Measurements from ENCODE around the gene ADCY7. TPM values are rescaled to one million over a fixed set of nuclear protein-coding genes. Genes with fewer than 3 reads are reported as not detected.

The ADCY7 gene
- total and polyA plus RNA-seq, 9 of the 15 experiments (the other 6 are each of a cell fraction or from before 2014, with no cell fraction given) = 2.3 to 108 (median 28.6) TPM

- TF ChIP-seq ZNF121 (CRISPR knock-in tag; conservative IDR thresholded peaks at IDR 0.05) (no peak), ZBTB40 (IDR thresholded peaks at IDR 0.05) (0 out of 2 replicates have a peak, but pooled peaks have one; percentile 10), ZBTB40 (CRISPR knock-in tag; IDR thresholded peaks at IDR 0.05) (no peak), TARDBP (IDR thresholded peaks at IDR 0.05) (no peak), ZFPM2 (CRISPR knock-in tag; IDR thresholded peaks at IDR 0.05) (no peak), MYC (IDR thresholded peaks at IDR 0.05; ENCODE audit: low read depth, low read length) (peak; percentile 55; the same call in 1 of the 2 replicates), MYC (CRISPR knock-in tag; IDR thresholded peaks at IDR 0.05; ENCODE audit: borderline replicate concordance, low read depth) (no peak), BCOR (IDR thresholded peaks at IDR 0.05) (peak; percentile 58), SNRNP70 (optimal IDR thresholded peaks at IDR 0.05; ENCODE audit: low read depth, low read length) (no peak), IFI16 (CRISPR knock-in tag; IDR thresholded peaks at IDR 0.05) (no peak), HMG20B (CRISPR knock-in tag; IDR thresholded peaks at IDR 0.05) (no peak), MED1 (CRISPR knock-in tag; IDR thresholded peaks at IDR 0.05; ENCODE audit: borderline replicate concordance) (no peak), WHSC1 (IDR thresholded peaks at IDR 0.05; ENCODE audit: low read length) (no peak), TSHZ1 (CRISPR knock-in tag; IDR thresholded peaks at IDR 0.05) (no peak), ATF4 (CRISPR knock-in tag; IDR thresholded peaks at IDR 0.05) (0 out of 2 replicates have a peak, but pooled peaks have one; percentile 47)
Observed at GRCh38 chr16:50263940-50264929, 2.1 kb upstream of the ADCY7 start (continued).
